Calu3 (cell line): Measurements from ENCODE around the gene SLC2A6. TPM values are rescaled to one million over a fixed set of nuclear protein-coding genes. Genes with fewer than 3 reads are reported as not detected.

ENCODE experiments used
- BruUV-seq: library from RNA; stranded (reverse); fragments of 400-500 nt; replicated peaks from 2 replicates; lab custom pipeline; 2021; lab: Mats Ljungman, UMichigan
- CTCF ChIA-PET: fragments of 300-600 bp; sonication (Branson Sonifier 250); formaldehyde crosslinking; loops from one replicate; lab custom pipeline; 2022; ENCODE audit warnings: antibody characterized with exemption; lab: Charles Lee
- DNase-seq: peaks from one replicate; pipeline ENCODE4 v3.0.0; 2022
- H3K27ac Mint-ChIP-seq: one replicate; pipeline ENCODE4 v1.8.0; 2022; ENCODE audit warnings: mixed read lengths; ENCODE audit not compliant: unreplicated experiment
- H3K27me3 Mint-ChIP-seq: one replicate; pipeline ENCODE4 v1.8.0; 2022; ENCODE audit warnings: mixed read lengths; ENCODE audit not compliant: unreplicated experiment
- H3K36me3 Mint-ChIP-seq: one replicate; pipeline ENCODE4 v1.8.0; 2022; ENCODE audit warnings: mild to moderate bottlenecking, moderate library complexity, mixed read lengths; ENCODE audit not compliant: insufficient read depth, unreplicated experiment
- H3K4me1 Mint-ChIP-seq: one replicate; pipeline ENCODE4 v1.8.0; 2022; ENCODE audit warnings: mild to moderate bottlenecking, low read depth, mixed read lengths; ENCODE audit not compliant: unreplicated experiment
- H3K4me3 Mint-ChIP-seq: one replicate; pipeline ENCODE4 v1.8.0; 2022; ENCODE audit warnings: mild to moderate bottlenecking, low read depth, moderate library complexity, mixed read lengths; ENCODE audit not compliant: unreplicated experiment
- H3K9me3 Mint-ChIP-seq: one replicate; pipeline ENCODE4 v1.8.0; 2022; ENCODE audit warnings: low read depth, mixed read lengths; ENCODE audit not compliant: unreplicated experiment
- intact Hi-C: fragments of 100-400 bp; cut with micrococcal nuclease; formaldehyde crosslinking; loops from one replicate; pipeline ENCODE4 v1.10.0; 2022; ENCODE audit not compliant: unreplicated experiment
- total RNA-seq: library from RNA; stranded (reverse); gene quantifications from 2 replicates; pipeline ENCODE4 v1.2.3, GENCODE V29; 2022
- TF ChIP-seq, protein P1 (sequence below): fragments of 200-600 bp; IDR thresholded peaks from one replicate; pipeline ENCODE4 v1.8.0; 2022; ENCODE audit warnings: antibody characterized with exemption; ENCODE audit not compliant: unreplicated experiment

Gene SLC2A6
- total RNA-seq, 1 experiment from 2014 or later: 11.6 TPM

DNA sequence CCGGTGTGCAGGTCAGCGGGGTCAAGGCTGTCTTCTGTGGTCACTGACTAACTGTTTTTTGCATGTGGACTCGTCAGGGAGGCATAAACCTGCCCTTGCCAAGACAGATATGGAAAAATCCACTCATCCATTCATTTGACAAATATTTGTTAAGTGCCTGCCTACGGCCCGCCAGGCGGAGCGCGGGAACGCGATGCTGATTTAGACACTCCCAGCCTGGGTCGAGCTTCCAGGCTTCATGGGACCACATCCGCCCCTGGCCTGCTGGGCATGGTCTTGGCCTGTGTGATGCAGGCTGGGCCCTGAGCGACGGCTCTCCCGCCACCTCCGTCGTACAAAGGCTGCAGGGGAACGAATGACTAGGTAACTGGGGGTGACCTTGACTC is 27.7 kb upstream of the SLC2A6 start:
- DNase-seq: peak; percentile 30
- Mint-ChIP-seq H3K4me3 (no peak overlapping the region), H3K27me3 (peaks cover 35% of the 10 kb centered on the region), H3K36me3 (no peaks in the 10 kb centered on the region), H3K9me3 (peaks cover 4% of the 10 kb centered on the region), H3K27ac (no peak overlapping the region), H3K4me1 (no peaks in the 10 kb centered on the region)
- TF ChIP-seq, protein P1, sequence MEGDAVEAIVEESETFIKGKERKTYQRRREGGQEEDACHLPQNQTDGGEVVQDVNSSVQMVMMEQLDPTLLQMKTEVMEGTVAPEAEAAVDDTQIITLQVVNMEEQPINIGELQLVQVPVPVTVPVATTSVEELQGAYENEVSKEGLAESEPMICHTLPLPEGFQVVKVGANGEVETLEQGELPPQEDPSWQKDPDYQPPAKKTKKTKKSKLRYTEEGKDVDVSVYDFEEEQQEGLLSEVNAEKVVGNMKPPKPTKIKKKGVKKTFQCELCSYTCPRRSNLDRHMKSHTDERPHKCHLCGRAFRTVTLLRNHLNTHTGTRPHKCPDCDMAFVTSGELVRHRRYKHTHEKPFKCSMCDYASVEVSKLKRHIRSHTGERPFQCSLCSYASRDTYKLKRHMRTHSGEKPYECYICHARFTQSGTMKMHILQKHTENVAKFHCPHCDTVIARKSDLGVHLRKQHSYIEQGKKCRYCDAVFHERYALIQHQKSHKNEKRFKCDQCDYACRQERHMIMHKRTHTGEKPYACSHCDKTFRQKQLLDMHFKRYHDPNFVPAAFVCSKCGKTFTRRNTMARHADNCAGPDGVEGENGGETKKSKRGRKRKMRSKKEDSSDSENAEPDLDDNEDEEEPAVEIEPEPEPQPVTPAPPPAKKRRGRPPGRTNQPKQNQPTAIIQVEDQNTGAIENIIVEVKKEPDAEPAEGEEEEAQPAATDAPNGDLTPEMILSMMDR: no peak
- intact Hi-C loops: no loop called here
- CTCF ChIA-PET: no interaction called here
- no TSS peak for BruUV-seq

DNA sequence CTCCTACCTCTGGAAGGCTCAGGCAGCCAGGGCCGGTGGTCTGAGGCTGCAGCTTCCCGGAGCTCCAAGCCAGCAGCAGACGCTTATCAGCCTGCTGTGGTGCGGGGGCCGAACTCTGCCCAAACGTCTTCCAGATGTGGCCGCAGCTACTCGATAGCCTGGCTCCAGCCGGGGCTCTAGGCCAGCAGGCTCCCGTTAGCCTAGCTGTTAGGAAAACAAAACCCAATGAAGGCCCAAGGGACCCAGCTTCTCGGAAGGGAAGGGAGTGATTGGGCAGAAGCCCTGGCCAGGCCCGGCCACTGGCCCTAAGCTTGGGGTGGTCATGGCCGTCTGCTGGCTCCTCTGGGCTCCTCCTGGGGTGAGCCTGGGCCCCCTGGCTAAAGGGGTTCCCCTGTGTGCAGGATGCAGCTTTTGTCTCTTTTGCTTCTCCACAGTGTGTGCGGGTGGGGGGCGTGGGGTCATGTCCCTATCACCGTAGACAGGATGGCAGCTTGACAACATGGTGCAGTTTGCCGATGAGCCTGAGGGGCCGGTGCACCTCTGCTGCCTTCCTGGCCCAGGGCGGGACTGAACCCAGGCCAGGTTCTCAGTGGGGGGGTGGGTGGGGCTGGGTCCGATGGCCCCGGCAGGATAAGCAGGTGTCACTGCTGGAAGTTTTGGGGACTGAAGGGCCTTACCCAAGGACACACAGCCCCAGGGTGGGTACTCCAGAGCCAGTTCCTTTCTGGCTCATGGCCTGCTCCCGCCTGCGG is 27.2 kb upstream of the SLC2A6 start:
- no TSS peak for BruUV-seq
- TF ChIP-seq, protein P1: no peak
- CTCF ChIA-PET: no interaction called here
- H3K4me3 Mint-ChIP-seq: no peak overlapping the region
- H3K36me3 Mint-ChIP-seq: no peaks in the 10 kb centered on the region
- intact Hi-C loops: no loop called here
- peaks cover 4% of the 10 kb centered on the region for H3K9me3 Mint-ChIP-seq
- DNase-seq: no peak
- H3K27ac Mint-ChIP-seq: no peak overlapping the region
- H3K27me3 Mint-ChIP-seq: peaks cover 40% of the 10 kb centered on the region
- H3K4me1 Mint-ChIP-seq: no peaks in the 10 kb centered on the region

DNA sequence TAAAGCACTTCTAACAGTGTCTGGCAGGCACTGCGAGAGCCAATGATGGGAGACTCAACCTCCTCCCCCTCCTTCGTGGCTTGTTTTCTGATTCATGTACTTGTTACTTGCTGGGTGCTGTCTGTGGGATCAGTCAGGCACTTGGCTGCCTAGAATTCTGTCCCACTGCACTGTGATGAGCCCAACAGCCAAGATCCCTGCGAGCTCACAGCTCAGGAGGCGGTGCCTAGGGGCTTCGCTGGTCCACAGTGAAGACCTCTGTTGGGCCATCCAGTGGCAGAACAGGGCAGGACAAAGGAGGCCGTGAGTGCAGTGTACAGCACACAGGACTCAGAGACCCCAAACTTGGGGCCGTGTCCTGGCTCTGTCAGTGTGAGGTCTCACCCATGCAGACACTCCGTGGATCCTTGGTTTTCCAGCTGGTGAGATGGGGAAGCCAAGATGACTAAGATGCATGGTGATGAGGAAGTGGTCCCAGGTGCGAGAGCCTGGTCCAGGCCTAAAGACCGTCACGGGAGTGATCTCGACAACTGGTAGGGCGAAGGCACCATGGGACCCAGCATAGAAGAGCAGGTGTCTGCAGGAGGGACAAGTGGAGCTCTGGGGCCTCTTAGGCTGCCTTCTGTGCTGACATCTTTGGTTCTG is 26.4 kb upstream of the SLC2A6 start:
- no peak overlapping the region for H3K27ac Mint-ChIP-seq
- H3K4me1 Mint-ChIP-seq: no peaks in the 10 kb centered on the region
- CTCF ChIA-PET: no interaction called here
- TF ChIP-seq, protein P1: no peak
- BruUV-seq: no TSS peak
- H3K9me3 Mint-ChIP-seq: peaks cover 4% of the 10 kb centered on the region
- intact Hi-C loops: no loop called here
- no peak overlapping the region for H3K4me3 Mint-ChIP-seq
- H3K27me3 Mint-ChIP-seq: peaks cover 46% of the 10 kb centered on the region
- no peaks in the 10 kb centered on the region for H3K36me3 Mint-ChIP-seq
- DNase-seq: no peak

DNA sequence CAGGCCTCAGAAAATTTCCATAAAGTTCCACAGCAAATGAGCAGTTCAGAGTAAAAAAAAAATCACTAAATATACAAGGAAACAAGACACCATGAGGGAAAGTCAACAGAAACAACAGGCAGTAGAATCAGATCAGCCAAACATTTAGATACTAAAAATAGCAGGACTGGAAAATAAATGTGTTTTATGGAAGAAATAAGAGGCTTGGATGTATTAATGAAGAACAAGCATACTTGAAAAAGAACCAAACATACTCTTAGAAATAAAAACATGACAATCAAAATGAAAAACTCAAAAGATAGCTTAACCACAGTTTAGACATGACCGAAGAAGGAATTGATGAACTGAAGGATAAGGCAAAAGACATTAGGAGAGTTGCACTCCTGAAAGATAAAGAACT is 23.2 kb upstream of the SLC2A6 start:
- CTCF ChIA-PET: no interaction called here
- no TSS peak for BruUV-seq
- intact Hi-C loops: no loop called here

More for the DNA sequence above, 23.2 kb upstream of the SLC2A6 start:
- no peak for DNase-seq
- H3K9me3 Mint-ChIP-seq: peaks cover 4% of the 10 kb centered on the region
- no peak overlapping the region for H3K4me3 Mint-ChIP-seq
- H3K4me1 Mint-ChIP-seq: no peaks in the 10 kb centered on the region
- H3K36me3 Mint-ChIP-seq: no peaks in the 10 kb centered on the region
- no peak overlapping the region for H3K27ac Mint-ChIP-seq
- TF ChIP-seq, protein P1: no peak
- peaks cover 53% of the 10 kb centered on the region for H3K27me3 Mint-ChIP-seq
